CD4-positive, alpha-beta T cell (primary cell): Measurements from ENCODE around the gene MCRIP1. TPM values are rescaled to one million over a fixed set of nuclear protein-coding genes. Genes with fewer than 3 reads are reported as not detected.

ENCODE experiments used
- ATAC-seq: fragments of 200-7000 bp; cut with Tn5 transposase; one replicate; pipeline ENCODE4 v1.10.0; 2022; ENCODE audit warnings: mild to moderate bottlenecking; ENCODE audit not compliant: poor library complexity
- CTCF ChIA-PET: fragments of 350-600 bp; sonication (Branson Sonifier 250); formaldehyde crosslinking; loops from one replicate; lab custom pipeline; 2021; ENCODE audit warnings: antibody characterized with exemption, inconsistent platforms; lab: Charles Lee
- POLR2A ChIA-PET: fragments of 350-600 bp; sonication (Branson Sonifier 250); formaldehyde crosslinking; loops from one replicate; lab custom pipeline; 2021; ENCODE audit warnings: antibody characterized with exemption, inconsistent platforms; lab: Charles Lee
- DNase-seq, 14 experiments: peaks; one replicate each; pipeline ENCODE4 v3.0.0-alpha.2; 2013 to 2020; ENCODE audit warnings: mixed read lengths in 2 of 14
- H3K27ac ChIP-seq, 2 donors: one replicate each; pipeline versions ENCODE4 v1.5.1 to v1.7.0; 2013; ENCODE audit warnings: low read length in 2 of 2, low read depth in 1 of 2, mild to moderate bottlenecking in 1 of 2
- H3K27me3 ChIP-seq, 2 experiments: 1 replicate in 1 of 2; 2 replicates in 1 of 2; pipeline versions ENCODE4 v1.6.1 to v1.7.0; 2013; ENCODE audit warnings: low read length in 2 of 2, control low read depth in 1 of 2, mild to moderate bottlenecking in 1 of 2, moderate library complexity in 1 of 2; ENCODE audit not compliant: insufficient read depth in 2 of 2, control insufficient read depth in 1 of 2
- H3K36me3 ChIP-seq: one replicate; pipeline ENCODE4 v1.6.1; 2013; ENCODE audit warnings: low read length, control low read depth; ENCODE audit not compliant: insufficient read depth
- H3K4me1 ChIP-seq: one replicate; pipeline ENCODE4 v1.6.1; 2013; ENCODE audit warnings: low read length, control low read depth; ENCODE audit not compliant: insufficient read depth
- H3K4me3 ChIP-seq: one replicate; pipeline ENCODE4 v1.5.1; 2013; ENCODE audit warnings: mild to moderate bottlenecking, low read length, moderate library complexity
- H3K9me3 ChIP-seq, 2 experiments: 1 replicate in 1 of 2; 2 replicates in 1 of 2; pipeline versions ENCODE4 v1.6.1 to v1.7.0; 2013; ENCODE audit warnings: low read length in 2 of 2, mild to moderate bottlenecking in 2 of 2, control low read depth in 1 of 2, moderate library complexity in 1 of 2; ENCODE audit not compliant: control insufficient read depth in 1 of 2, insufficient read depth in 1 of 2
- H3K27ac Mint-ChIP-seq: one replicate; pipeline ENCODE4 v1.8.0; 2020; ENCODE audit warnings: mixed read lengths
- H3K27me3 Mint-ChIP-seq: one replicate; pipeline ENCODE4 v1.8.0; 2021; ENCODE audit warnings: mixed read lengths
- H3K36me3 Mint-ChIP-seq: one replicate; pipeline ENCODE4 v1.8.0; 2021; ENCODE audit warnings: low read depth, mixed read lengths
- H3K4me1 Mint-ChIP-seq: one replicate; pipeline ENCODE4 v1.8.0; 2021; ENCODE audit warnings: low read depth, mixed read lengths
- H3K4me3 Mint-ChIP-seq: one replicate; pipeline ENCODE4 v1.8.0; 2020; ENCODE audit warnings: mild to moderate bottlenecking, mixed read lengths
- H3K9me3 Mint-ChIP-seq: one replicate; pipeline ENCODE4 v1.8.0; 2020; ENCODE audit warnings: mixed read lengths
- intact Hi-C, 2 experiments: fragments of 100-400 bp; cut with DNase I in 1 of 2; cut with micrococcal nuclease in 1 of 2; formaldehyde crosslinking; loops; one replicate each; pipeline versions ENCODE4 v1.15.1 to v1.9.0; 2023 to 2025; cut with DNase I, micrococcal nuclease
- total RNA-seq, 174 experiments: library from RNA in 2 of 174; stranded (reverse) in 2 of 174; gene quantifications; one replicate each; pipeline ENCODE4 v1.2.3 and lab custom pipeline; 2021 to 2026
- TF ChIP-seq, protein P1 (sequence below): fragments of 200-600 bp; IDR thresholded peaks from one replicate; pipeline ENCODE4 v1.8.0; 2022; ENCODE audit warnings: antibody characterized with exemption, mild to moderate bottlenecking

MCRIP1 gene
- total RNA-seq, 2 experiments from 2014 or later, result 36.9 to 37.7 TPM

DNA sequence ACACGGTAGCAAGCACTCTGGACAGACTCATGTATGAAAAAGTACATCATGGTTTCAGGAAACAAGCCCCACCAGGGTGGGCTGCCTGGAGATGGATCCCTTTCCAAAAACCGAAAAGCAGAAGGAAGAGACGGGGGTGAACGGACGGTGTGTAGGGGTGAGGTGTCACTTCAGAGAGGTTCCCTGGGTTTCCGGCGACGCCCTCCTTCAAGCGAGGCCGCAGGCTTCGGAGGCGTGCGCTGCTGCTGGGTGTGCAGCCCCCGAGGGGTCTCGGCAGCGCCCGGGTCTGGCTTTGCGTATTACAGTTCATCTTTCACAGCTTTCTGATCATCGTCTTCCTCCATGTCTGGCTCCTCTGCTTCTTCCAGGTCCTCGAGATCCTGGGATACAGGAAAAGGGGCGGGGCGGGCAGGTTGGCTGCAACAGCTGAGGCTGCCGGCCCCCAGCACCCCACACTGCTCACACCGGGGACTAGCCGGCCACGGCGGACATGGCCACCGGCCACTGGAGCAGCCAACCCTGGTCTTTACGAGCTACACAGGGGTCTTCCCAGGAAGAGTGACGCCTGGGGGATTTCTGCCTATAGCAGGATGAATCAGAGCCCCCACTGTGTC, 10.7 kb upstream of the MCRIP1 start:
- POLR2A ChIA-PET, result interaction anchor here (0.6 kb wide), 1 partner anchor 10 kb away, joined by 3 read pairs; no protein-coding TSS in a partner anchor
- TF ChIP-seq, protein P1, sequence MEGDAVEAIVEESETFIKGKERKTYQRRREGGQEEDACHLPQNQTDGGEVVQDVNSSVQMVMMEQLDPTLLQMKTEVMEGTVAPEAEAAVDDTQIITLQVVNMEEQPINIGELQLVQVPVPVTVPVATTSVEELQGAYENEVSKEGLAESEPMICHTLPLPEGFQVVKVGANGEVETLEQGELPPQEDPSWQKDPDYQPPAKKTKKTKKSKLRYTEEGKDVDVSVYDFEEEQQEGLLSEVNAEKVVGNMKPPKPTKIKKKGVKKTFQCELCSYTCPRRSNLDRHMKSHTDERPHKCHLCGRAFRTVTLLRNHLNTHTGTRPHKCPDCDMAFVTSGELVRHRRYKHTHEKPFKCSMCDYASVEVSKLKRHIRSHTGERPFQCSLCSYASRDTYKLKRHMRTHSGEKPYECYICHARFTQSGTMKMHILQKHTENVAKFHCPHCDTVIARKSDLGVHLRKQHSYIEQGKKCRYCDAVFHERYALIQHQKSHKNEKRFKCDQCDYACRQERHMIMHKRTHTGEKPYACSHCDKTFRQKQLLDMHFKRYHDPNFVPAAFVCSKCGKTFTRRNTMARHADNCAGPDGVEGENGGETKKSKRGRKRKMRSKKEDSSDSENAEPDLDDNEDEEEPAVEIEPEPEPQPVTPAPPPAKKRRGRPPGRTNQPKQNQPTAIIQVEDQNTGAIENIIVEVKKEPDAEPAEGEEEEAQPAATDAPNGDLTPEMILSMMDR, result no peak
- intact Hi-C loops, result no loop called here

DNA sequence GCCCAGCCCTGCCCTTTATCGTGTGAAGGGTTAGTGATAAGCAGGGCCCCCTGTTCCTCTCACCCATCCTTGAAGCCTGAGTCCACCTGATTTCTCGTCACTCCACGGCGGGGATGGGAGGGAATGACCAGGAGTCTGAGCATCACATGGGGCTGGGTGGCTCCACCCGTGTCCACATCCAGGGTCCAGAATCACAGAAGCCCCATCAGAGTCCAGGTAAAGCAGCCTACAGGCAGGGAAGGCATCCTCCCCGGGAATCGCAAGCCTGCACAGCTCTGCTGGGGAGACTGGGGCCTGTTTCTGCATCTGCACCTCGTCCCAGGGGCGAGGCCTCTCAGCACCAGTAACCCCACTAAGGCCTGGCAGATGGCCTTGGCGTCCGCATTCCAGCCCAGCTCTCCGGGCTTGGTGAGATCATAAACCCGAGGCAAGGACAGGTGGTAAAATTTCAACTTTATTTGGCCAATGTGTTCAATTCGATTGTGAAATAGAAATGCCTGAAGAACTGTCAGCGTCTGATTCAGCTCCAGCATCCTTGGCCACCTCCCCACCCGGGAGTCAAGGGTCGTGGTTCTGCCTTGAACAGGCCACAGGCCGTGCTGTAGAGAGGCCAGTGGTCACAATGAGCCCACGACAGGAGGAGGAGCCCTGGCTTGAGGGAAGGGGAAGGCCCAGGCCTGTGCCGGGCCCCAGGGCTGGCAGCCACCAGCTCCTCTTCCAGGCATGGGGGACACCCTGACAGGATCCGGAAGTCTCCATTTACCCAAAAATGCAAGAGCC, 9.8 kb upstream of the MCRIP1 start:
- Mint-ChIP-seq H3K4me3 (no peak overlapping the region), H3K4me1 (no peaks in the 10 kb centered on the region), H3K9me3 (no peaks in the 10 kb centered on the region), H3K27me3 (no peaks in the 10 kb centered on the region), H3K36me3 (peaks cover 29% of the 10 kb centered on the region), H3K27ac (no peak overlapping the region)
- DNase-seq, result no peak
- CTCF ChIA-PET, result interaction anchor here (0.6 kb wide), 1 partner anchor 294 kb away, joined by 3 read pairs; no protein-coding TSS in a partner anchor
- H3K27me3 ChIP-seq, result no peaks in the 10 kb centered on the region
- intact Hi-C loops, result no loop called here
- peaks cover 49% of the 10 kb centered on the region for H3K36me3 ChIP-seq
- H3K4me1 ChIP-seq, result no peaks in the 10 kb centered on the region
- ATAC-seq, result no peak
- TF ChIP-seq, protein P1, result no peak
- H3K9me3 ChIP-seq, result peaks cover 0 to 16% of the 10 kb centered on the region in 2 experiments
- no peak overlapping the region for H3K4me3 ChIP-seq
- POLR2A ChIA-PET, result interaction anchor here (1.3 kb wide), 1 partner anchor 10 kb away, joined by 3 read pairs; the partner anchor contains the start of gene MCRIP1
- no peak overlapping the region for H3K27ac ChIP-seq

More for the DNA sequence above, 10.7 kb upstream of the MCRIP1 start:
- peaks cover 0 to 16% of the 10 kb centered on the region in 2 experiments for H3K9me3 ChIP-seq
- DNase-seq (no peak), ATAC-seq (no peak)
- no peak overlapping the region for H3K4me3 ChIP-seq
- no peaks in the 10 kb centered on the region for H3K9me3 Mint-ChIP-seq
- H3K27me3 ChIP-seq, result no peaks in the 10 kb centered on the region
- no peak overlapping the region for H3K4me3 Mint-ChIP-seq
- H3K27me3 Mint-ChIP-seq, result no peaks in the 10 kb centered on the region
- no peaks in the 10 kb centered on the region for H3K4me1 ChIP-seq
- peaks cover 52% of the 10 kb centered on the region for H3K36me3 ChIP-seq
- H3K27ac Mint-ChIP-seq, result no peak overlapping the region
- H3K36me3 Mint-ChIP-seq, result peaks cover 29% of the 10 kb centered on the region
- no peaks in the 10 kb centered on the region for H3K4me1 Mint-ChIP-seq
- no peak overlapping the region for H3K27ac ChIP-seq
- CTCF ChIA-PET, result no interaction called here

DNA sequence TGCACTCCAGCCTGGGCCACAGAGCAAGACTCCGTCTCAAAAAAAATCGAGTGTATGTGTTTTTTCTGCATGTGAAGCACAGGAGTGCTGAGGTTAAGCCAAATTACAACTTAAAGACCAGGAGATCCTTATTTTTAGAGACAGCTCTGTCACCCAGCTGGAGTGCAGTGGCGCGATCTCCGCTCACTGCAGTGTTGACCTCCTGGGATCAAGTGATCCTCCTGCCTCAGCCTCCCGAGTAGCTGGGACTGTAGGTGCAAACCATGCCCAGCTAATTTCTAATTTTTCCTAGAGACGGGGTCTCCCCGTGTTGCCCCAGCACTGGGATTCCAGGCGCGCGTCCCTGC, 9.3 kb upstream of the MCRIP1 start:
- peaks cover 47% of the 10 kb centered on the region for H3K36me3 ChIP-seq
- no peak overlapping the region for H3K27ac Mint-ChIP-seq
- H3K4me3 ChIP-seq, result no peak overlapping the region
- H3K27me3 ChIP-seq, result no peaks in the 10 kb centered on the region
- H3K9me3 Mint-ChIP-seq, result no peaks in the 10 kb centered on the region
- intact Hi-C loops, result no loop called here
- DNase-seq (no peak), ATAC-seq (no peak)
- H3K36me3 Mint-ChIP-seq, result peaks cover 28% of the 10 kb centered on the region
- H3K27me3 Mint-ChIP-seq, result no peaks in the 10 kb centered on the region
- TF ChIP-seq, protein P1, result no peak
- no peaks in the 10 kb centered on the region for H3K4me1 ChIP-seq
- peaks cover 0 to 16% of the 10 kb centered on the region in 2 experiments for H3K9me3 ChIP-seq
- H3K27ac ChIP-seq, result no peak overlapping the region
- H3K4me1 Mint-ChIP-seq, result no peaks in the 10 kb centered on the region
- CTCF ChIA-PET, result interaction anchor here (0.6 kb wide), 1 partner anchor 294 kb away, joined by 3 read pairs; no protein-coding TSS in a partner anchor
- POLR2A ChIA-PET, result interaction anchor here (1.0 to 1.3 kb wide), 2 partner anchors 9 to 25 kb away, joined by 3 read pairs; partner anchors contain the start of gene MCRIP1
- H3K4me3 Mint-ChIP-seq, result no peak overlapping the region
